ENCODE data around the gene ZFPL1. TPM values are rescaled to one million over a fixed set of nuclear protein-coding genes. Genes with fewer than 3 reads are reported as not detected.

ZFPL1 gene
- total and polyA plus RNA-seq, 8 donors = 24.9 to 36.4 (median 28.9) TPM

GRCh38 chr11:65056999-65057398, 27.0 kb upstream of the ZFPL1 start:
- Histone ChIP-seq H3K27ac (no peak overlapping the region), H3K36me3 (no peaks in the 10 kb centered on the region), H3K4me1 (no peaks in the 10 kb centered on the region), H3K4me3 (no peak overlapping the region), H3K9me3 (no peaks in the 10 kb centered on the region), H3K27me3 (no peaks in the 10 kb centered on the region)
- ATAC-seq (no peak), DNase-seq (no peak)
- TF ChIP-seq CTCF (IDR thresholded peaks at IDR 0.05) = no peak
- intact Hi-C loops (cut with DNase I) = no loop called here

DNA sequence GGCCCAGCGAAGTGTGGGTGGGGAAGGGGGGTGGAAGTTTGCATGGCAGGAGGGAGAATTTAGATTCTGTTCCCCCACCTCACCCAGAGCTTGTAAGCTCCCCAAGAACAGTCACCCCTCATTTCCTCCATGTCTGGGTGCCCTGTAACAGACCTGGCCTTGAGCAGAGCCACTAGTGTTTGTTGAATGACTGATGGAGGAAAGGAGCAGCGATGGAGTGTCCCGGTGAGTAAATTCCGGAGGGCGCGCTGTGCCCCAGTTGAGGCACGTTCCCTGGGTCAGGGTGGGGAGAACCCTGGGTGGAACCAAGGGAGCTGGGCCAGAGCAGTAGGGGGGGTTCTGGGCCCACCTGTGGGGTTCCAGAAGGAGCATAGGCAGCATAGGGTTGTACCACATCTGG, 26.5 kb upstream of the ZFPL1 start:
- H3K27ac ChIP-seq = no peak overlapping the region
- no peaks in the 10 kb centered on the region for H3K27me3 ChIP-seq
- intact Hi-C loops (cut with DNase I) = no loop called here
- TF ChIP-seq CTCF (IDR thresholded peaks at IDR 0.05) = no peak
- no peaks in the 10 kb centered on the region for H3K4me1 ChIP-seq
- H3K36me3 ChIP-seq = no peaks in the 10 kb centered on the region
- H3K4me3 ChIP-seq = no peak overlapping the region
- H3K9me3 ChIP-seq = no peaks in the 10 kb centered on the region
- DNase-seq = no peak
- no peak for ATAC-seq

DNA sequence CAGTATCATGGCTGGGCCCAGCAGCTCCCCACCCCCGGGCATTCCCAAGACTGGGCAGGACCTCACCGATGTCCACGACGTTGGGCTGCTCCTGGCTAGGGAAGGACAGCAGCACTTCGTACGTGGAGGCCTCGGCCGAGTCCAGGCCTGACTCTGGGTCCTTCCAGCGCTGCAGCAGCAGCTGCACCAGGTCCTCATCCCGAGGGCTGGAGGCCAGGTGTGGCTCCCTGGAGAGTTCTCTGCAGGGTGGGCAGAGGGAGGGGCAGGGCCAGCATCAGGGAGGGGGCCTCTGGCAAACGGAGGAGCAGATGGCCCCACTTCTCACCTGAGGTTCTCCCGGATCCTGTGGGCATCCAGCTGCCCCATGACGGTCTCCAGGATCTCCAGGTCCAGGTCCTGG, 26.0 kb upstream of the ZFPL1 start:
- ATAC-seq = no peak
- H3K27ac ChIP-seq = no peak overlapping the region
- intact Hi-C loops (cut with DNase I) = no loop called here

DNA sequence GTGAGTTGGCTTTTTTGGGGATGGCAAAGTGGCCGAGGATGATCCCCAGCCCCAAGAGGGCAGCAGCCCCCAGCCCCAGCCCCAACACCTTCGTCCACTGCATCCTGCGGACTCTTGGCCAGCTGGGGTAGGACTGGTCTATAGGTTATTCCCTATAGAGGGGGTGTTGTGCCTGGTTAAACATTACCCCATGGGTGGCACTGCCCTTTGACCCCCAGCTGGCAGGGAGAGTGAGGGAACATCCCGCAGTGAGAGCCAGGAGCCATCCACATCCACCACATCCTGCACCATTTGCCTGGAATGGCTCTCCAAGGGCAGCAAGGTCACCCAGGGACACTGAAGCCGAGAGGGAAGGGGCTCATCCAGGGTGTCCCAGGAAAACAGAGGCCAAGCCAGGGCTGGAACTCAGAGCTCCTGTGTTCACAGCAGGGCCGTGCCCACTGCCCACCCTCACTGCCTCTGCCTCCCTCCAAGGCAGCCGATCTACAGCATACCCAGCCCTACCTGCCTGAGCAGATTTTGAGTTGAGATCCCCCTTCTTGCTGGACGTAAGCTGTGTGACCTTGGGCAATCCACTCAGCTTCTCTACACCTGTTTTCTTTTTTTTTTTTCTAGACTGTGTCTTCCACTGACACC, 25.5 kb upstream of the ZFPL1 start, which contains the start of gene NAALADL1:
NAALADL1 (minus strand) TSS at position 135 of the 636 bp plus-strand sequence; CDS start at position 103, 32 bp downstream.
- ATAC-seq (no peak), DNase-seq (no peak)
- Histone ChIP-seq H3K4me1 (no peaks in the 10 kb centered on the region), H3K36me3 (no peaks in the 10 kb centered on the region), H3K9me3 (no peaks in the 10 kb centered on the region), H3K4me3 (no peak within 1 kb of the TSS), H3K27me3 (no peaks in the 10 kb centered on the region), H3K27ac (no peak within 1 kb of the TSS)
- no peak for TF ChIP-seq CTCF (IDR thresholded peaks at IDR 0.05)
- intact Hi-C loops (cut with DNase I) = no loop called here

More for the DNA sequence above, 26.0 kb upstream of the ZFPL1 start:
- DNase-seq = no peak
- TF ChIP-seq CTCF (IDR thresholded peaks at IDR 0.05) = no peak
- Histone ChIP-seq H3K27me3 (no peaks in the 10 kb centered on the region), H3K36me3 (no peaks in the 10 kb centered on the region), H3K4me3 (no peak overlapping the region), H3K9me3 (no peaks in the 10 kb centered on the region), H3K4me1 (no peaks in the 10 kb centered on the region)

DNA sequence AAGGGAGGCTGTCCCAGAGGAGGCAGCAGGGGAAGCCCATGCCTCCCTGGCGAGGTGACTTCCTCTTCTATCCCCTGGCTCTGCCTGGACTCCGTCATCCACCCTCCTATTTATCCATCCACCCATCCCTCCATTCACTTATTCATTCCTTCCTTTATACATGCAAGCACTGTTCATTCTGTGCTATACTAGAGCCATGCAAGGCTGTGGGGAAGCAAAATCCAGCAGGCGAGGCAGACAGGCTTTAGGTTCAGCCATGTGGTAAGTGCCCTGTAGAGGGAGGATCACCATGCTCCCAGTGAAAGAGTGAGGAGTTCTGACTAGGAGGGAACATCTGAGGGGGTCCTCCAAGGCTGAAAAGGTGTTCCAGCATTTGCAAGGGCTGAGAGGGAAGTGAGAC, 24.5 kb upstream of the ZFPL1 start:
- Histone ChIP-seq H3K9me3 (no peaks in the 10 kb centered on the region), H3K4me1 (no peaks in the 10 kb centered on the region), H3K27me3 (no peaks in the 10 kb centered on the region), H3K27ac (no peak overlapping the region), H3K36me3 (no peaks in the 10 kb centered on the region), H3K4me3 (no peak overlapping the region)
- ATAC-seq (no peak), DNase-seq (no peak)
- intact Hi-C loops (cut with DNase I) = no loop called here
- TF ChIP-seq CTCF (IDR thresholded peaks at IDR 0.05) = no peak
